ENCODE data around the gene HOXB6.

GRCh38 chr17:48558057-48558830, 46.5 kb downstream of the HOXB6 start:
- TF ChIP-seq POLR2AphosphoS5 (IDR thresholded peaks at IDR 0.05; ENCODE audit: borderline replicate concordance, low read depth, low read length): no peak
- no peak for TF ChIP-seq EZH2 (IDR thresholded peaks at IDR 0.05)

Measured in SK-N-MC (cell line).